OCI-LY3 (cell line): ENCODE results near the gene EFCAB5.

Experiments
- H2AFZ ChIP-seq: fragments of 200-600, 300-600 bp; shearing (Covaris generic); 2 replicates; pipeline ENCODE4 v1.6.0; 2014; ENCODE audit warnings: antibody characterized with exemption, low read depth, low read length
- H3K27ac ChIP-seq: fragments of 200-600, 300-600 bp; sonication (generic); 2 replicates; pipeline ENCODE4 v1.5.1; 2014; ENCODE audit warnings: mild to moderate bottlenecking, low read length, moderate library complexity, mixed read lengths
- H3K27me3 ChIP-seq: fragments of 200-600, 300-600 bp; sonication (generic); 2 replicates; pipeline ENCODE4 v1.6.1; 2014; ENCODE audit warnings: low read depth, low read length, mixed read lengths
- H3K36me3 ChIP-seq: fragments of 200-600, 300-600 bp; sonication (generic); replicated peaks from 2 replicates; pipeline ENCODE3; 2014; ENCODE audit warnings: low read depth, low read length, mixed read lengths
- H3K4me1 ChIP-seq: fragments of 300-600, 200-600 bp; sonication (generic); 2 replicates; pipeline ENCODE4 v1.6.1; 2014; ENCODE audit warnings: low read length, mixed read lengths
- H3K4me2 ChIP-seq: fragments of 200-600, 300-600 bp; sonication (generic); 2 replicates; pipeline ENCODE4 v1.6.1; 2014; ENCODE audit warnings: low read length, mixed read lengths
- H3K4me3 ChIP-seq: fragments of 300-600, 200-600 bp; sonication (generic); 2 replicates; pipeline ENCODE4 v1.5.1; 2014; ENCODE audit warnings: antibody characterized with exemption, mild to moderate bottlenecking, low read length, moderate library complexity
- H3K79me2 ChIP-seq: fragments of 300-600, 200-600 bp; shearing (Covaris generic); 2 replicates; pipeline ENCODE4 v1.6.1; 2014; ENCODE audit warnings: mild to moderate bottlenecking, low read length, mixed read lengths
- H3K9ac ChIP-seq: fragments of 300-600, 200-600 bp; shearing (Covaris generic); 2 replicates; pipeline ENCODE4 v1.6.0; 2014; ENCODE audit warnings: mild to moderate bottlenecking, low read length, moderate library complexity
- H3K9me3 ChIP-seq: fragments of 200-600, 300-600 bp; shearing (Covaris generic); 2 replicates; pipeline ENCODE4 v1.6.1; 2014; ENCODE audit warnings: low read length, mixed read lengths; ENCODE audit not compliant: insufficient read depth
- H4K20me1 ChIP-seq: fragments of 200-600, 300-600 bp; sonication (generic); 2 replicates; pipeline ENCODE4 v1.6.1; 2016; ENCODE audit warnings: low read length, mixed read lengths; ENCODE audit not compliant: insufficient read depth
- CTCF ChIP-seq: fragments of 200-600, 300-600 bp; sonication (generic); IDR thresholded peaks from 2 replicates; pipeline ENCODE4 v1.5.1; 2014; ENCODE audit warnings: antibody characterized with exemption, low read length, low read depth
- EZH2phosphoT487 ChIP-seq: fragments of 200-600 bp; shearing (Covaris generic); IDR thresholded peaks from 2 replicates; pipeline ENCODE4 v1.6.1; 2018; ENCODE audit warnings: antibody characterized with exemption, mixed run types, low read depth

The EFCAB5 gene

GRCh38 chr17:29911641-29912177 is 29.7 kb upstream of the EFCAB5 start:
- peaks cover 6% of the 10 kb centered on the region; the same call in 1 of the 2 replicates for H4K20me1 ChIP-seq
- TF ChIP-seq EZH2phosphoT487 (no peak), CTCF (no peak)
- H3K4me1 ChIP-seq: no peaks in the 10 kb centered on the region
- H3K4me3 ChIP-seq: no peak overlapping the region
- H3K9me3 ChIP-seq: no peaks in the 10 kb centered on the region
- no peaks in the 10 kb centered on the region for H3K36me3 ChIP-seq
- no peaks in the 10 kb centered on the region for H3K27me3 ChIP-seq
- H3K9ac ChIP-seq: no peak overlapping the region
- no peak overlapping the region for H2AFZ ChIP-seq
- no peaks in the 10 kb centered on the region for H3K79me2 ChIP-seq
- no peak overlapping the region for H3K27ac ChIP-seq
- no peak overlapping the region for H3K4me2 ChIP-seq

- Histone ChIP-seq H3K9ac (no peak overlapping the region), H3K36me3 (no peaks in the 10 kb centered on the region), H3K9me3 (no peaks in the 10 kb centered on the region), H3K4me3 (no peak overlapping the region), H3K4me1 (no peaks in the 10 kb centered on the region), H3K27ac (no peak overlapping the region), H2AFZ (no peak overlapping the region), H3K27me3 (no peaks in the 10 kb centered on the region), H3K79me2 (0 out of 2 replicates have a peak, but pooled peaks cover 3% of the 10 kb centered on the region), H3K4me2 (no peak overlapping the region), H4K20me1 (peaks cover 6% of the 10 kb centered on the region; the same call in 1 of the 2 replicates)
- TF ChIP-seq EZH2phosphoT487: no peak
- TF ChIP-seq CTCF: no peak
Measured at GRCh38 chr17:29914819-29915537, 26.5 kb upstream of the EFCAB5 start.

GRCh38 chr17:29918016-29918415 is 23.4 kb upstream of the EFCAB5 start:
- no peak overlapping the region for H3K4me2 ChIP-seq
- H3K9ac ChIP-seq: no peak overlapping the region
- no peak for TF ChIP-seq EZH2phosphoT487
- TF ChIP-seq CTCF: no peak
- H3K27me3 ChIP-seq: no peaks in the 10 kb centered on the region
- H3K4me1 ChIP-seq: no peaks in the 10 kb centered on the region
- no peaks in the 10 kb centered on the region for H3K36me3 ChIP-seq
- no peak overlapping the region for H3K4me3 ChIP-seq
- no peak overlapping the region for H2AFZ ChIP-seq
- H3K9me3 ChIP-seq: no peaks in the 10 kb centered on the region
- H3K79me2 ChIP-seq: peaks cover 12% of the 10 kb centered on the region
- peaks cover 6% of the 10 kb centered on the region; the same call in 1 of the 2 replicates for H4K20me1 ChIP-seq
- H3K27ac ChIP-seq: no peak overlapping the region

GRCh38 chr17:29918922-29919856 is 22.2 kb upstream of the EFCAB5 start:
- H3K36me3 ChIP-seq: no peaks in the 10 kb centered on the region
- no peak overlapping the region for H3K4me2 ChIP-seq
- peaks cover 20% of the 10 kb centered on the region for H3K79me2 ChIP-seq
- H3K27me3 ChIP-seq: no peaks in the 10 kb centered on the region
- no peaks in the 10 kb centered on the region for H3K9me3 ChIP-seq
- peaks cover 6% of the 10 kb centered on the region; the same call in 1 of the 2 replicates for H4K20me1 ChIP-seq
- H3K4me1 ChIP-seq: peaks cover 9% of the 10 kb centered on the region
- H3K27ac ChIP-seq: no peak overlapping the region
- H3K4me3 ChIP-seq: no peak overlapping the region
- TF ChIP-seq EZH2phosphoT487 (no peak), CTCF (no peak)
- no peak overlapping the region for H3K9ac ChIP-seq
- no peak overlapping the region for H2AFZ ChIP-seq
